ENCODE measurements around the gene COX5A.
"Not testable (repeated sequence)": the region's sequence is repeated elsewhere in the genome, so short reads cannot be mapped to it uniquely, and the experiment has no call there.

Gene COX5A

DNA sequence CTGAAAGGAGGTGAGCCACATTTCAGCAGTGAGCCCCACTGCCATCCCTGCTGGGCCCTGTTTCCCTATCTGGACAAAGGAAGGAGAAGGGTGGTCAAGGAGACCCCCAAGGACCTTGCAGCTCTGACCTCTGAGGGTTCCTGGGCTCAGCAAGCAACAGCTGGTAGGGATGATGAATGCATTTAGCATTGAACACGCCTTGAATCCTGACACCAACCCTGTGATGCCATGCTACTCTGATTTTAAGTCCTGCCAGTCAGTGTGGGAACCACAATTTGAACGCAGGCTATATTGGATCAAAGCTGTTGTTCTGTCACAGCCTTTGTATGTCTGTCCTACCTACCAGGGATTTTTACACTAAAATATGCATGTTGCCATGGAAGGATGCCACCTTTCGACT is 41.6 kb downstream of the COX5A start:
- DNase-seq = no peak

DNA sequence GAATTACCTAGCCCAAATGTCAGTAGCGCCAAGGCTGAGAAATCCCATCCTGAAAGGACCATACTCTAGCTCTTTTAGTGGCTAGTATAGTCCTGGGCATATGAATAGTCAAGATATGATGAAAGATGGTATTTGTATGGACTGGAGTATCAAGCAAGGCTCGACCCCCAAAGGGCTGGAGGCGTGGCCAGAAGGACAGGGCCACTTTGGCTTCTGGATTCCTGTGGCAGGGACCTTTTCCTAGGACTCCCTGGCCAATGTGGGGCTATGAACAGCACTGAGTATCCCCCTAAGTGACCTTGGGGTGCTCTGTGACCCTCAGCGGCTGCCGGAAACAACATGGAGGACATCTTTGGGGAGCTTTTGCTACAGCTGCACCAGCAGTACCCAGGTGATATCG is 42.0 kb downstream of the COX5A start:
- no peak for DNase-seq

DNA sequence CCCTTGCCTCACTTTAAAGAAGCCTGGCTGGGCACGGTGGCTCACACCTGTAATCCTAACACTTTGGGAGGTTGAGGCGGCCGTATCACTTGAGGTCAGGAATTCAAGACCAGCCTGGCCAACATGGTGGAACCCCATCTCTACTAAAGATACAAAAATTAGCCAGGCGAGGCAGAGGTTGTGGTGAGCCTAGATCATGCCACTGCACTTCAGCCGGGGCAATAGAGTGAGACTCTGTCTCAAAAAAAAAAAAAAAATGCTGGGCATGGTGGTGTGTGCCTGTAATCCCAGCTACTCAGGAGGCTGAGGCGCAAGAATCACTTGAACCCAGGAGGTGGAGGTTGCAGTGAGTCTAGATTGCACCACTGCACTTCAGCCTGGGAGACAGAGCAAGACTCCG is 43.5 kb downstream of the COX5A start:
- DNase-seq = not testable (repeated sequence)

DNA sequence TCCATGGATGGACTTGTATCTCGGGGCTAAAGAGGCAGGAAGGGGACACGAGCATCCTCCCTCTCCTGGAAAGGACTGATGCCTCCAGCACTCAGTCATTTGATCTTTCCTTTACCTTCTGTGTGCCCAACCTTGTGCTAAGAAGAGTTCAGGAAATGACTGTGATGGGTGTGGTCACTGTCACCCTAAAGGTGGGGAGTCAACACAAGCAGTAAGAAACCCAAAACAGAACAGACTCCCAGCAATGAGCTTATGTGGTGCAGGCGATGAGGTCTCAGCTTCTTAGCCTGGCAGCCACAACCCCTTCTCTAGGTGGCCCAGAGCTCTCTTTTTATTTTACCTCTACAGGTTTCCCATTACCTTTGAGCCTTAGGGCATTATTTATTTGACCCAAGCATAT is 44.2 kb downstream of the COX5A start:
- peak in 1 of 2 experiments; percentile 24 for DNase-seq

DNA sequence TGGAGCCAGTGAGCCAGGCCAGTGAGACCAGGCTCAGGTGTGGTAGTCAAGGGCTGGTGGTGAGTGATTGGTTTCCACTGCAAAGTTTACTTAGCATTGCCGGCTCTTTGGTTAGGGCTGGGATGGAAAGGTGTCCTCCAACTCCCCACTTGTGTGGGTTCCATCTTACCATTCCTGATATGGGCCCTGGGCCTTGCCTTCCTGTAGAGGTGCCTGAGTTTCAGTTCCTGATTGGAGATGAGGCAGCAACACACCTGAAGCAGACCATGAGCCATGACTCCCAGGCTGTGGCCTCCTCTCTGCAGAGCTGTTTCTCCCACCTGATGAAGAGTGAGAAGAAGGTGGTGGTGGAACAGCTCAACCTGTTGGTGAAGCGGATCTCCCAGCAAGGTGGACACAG is 44.9 kb downstream of the COX5A start:
- no peak for DNase-seq

DNA sequence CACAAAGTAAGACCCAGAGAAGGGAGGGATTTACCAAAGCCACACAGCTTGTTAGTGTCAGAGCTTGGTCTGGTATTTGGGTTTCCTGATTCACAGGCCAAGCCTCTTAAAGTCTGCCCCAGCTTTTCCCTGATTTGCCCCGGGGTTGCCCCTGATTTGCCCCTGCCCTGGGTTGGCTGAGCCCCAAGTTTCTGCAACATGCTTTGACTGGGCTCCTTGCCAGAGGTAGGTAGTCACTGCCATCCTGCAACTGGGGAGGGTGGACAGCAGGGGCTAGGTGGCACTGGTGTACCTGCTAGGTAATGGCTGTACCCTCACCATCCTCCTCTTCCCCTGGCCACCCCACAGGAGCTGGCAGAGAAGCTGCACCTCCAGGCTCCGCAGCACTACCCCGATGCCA is 45.6 kb downstream of the COX5A start:
- no peak for DNase-seq

- DNase-seq = no peak
Observed at GRCh38 chr15:74891469-74891868, 46.4 kb downstream of the COX5A start.

- DNase-seq = no peak
Observed at GRCh38 chr15:74890665-74890960, 47.3 kb downstream of the COX5A start.

- DNase-seq = peak; percentile 82 to 84
Observed at GRCh38 chr15:74889883-74890664, 47.8 kb downstream of the COX5A start, which contains the start of gene MPI. Gene MPI (plus strand): TSS chr15:74890042. CDS start chr15:74890074, 32 bp downstream.

DNA sequence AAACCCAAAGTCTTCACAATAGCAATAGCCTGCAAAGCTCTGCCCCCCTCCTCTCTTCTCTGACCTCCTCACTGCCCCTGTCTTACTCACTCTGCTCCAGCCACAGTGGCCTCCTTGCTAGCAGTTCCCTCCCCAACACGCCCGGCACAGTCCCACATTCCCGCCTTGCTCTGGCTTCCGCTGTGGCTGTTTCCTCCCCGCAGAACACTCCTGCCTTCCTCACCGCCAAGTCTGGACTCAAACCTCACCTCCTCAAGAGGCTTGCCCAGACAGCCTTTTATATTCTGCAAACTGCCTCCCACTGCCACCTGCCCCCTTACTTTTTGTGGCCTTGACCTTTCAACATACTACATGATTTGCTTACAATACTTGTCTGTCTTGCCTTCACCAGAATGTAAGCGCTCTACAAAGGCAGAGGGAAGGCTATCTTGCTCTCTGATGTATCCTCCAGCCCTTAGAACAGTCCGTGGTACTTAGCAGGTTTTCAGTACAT is 48.4 kb downstream of the COX5A start:
- no peak for DNase-seq

DNA sequence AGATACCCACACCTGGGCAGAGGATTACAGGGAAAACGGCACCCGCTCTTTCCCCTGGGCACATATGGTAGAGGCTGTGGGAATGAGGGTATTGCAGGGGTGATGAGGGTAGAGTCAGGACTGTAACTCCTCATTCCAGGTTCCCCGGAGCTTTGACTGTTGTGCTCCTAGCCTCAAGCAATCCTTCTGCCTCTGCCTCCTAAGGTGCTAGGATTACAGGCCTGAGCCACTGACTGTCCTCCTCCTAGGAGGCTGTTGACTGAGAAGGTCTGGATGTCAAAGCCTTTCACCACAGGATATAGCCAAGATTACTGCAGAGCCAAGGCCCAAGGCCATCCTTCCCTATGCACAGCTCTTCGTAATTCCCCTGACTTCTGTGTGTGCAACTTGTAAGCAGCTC is 49.2 kb downstream of the COX5A start:
- DNase-seq = no peak

GRCh38 chr15:74887537-74888193 is 50.2 kb downstream of the COX5A start:
- DNase-seq = not testable (repeated sequence)

DNA sequence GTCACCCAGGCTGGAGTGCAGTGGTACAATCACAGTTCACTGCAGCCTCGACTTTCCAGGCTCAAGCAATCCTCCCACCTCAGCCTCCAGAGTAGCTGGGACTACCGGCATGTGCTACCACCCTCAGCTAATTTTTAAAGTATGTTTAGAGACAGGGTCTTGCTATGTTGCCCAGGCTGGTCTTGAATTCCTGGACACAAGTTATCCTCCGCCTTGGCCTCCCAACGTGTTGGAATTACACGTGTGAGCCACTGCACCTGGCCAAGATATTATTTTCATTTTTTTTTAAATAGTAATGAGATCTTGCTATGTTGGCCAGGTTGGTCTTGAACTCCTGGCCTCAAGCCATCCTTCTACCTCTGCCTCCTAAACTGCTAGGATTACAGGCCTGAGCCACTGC is 52.4 kb downstream of the COX5A start:
- DNase-seq = no peak

DNA sequence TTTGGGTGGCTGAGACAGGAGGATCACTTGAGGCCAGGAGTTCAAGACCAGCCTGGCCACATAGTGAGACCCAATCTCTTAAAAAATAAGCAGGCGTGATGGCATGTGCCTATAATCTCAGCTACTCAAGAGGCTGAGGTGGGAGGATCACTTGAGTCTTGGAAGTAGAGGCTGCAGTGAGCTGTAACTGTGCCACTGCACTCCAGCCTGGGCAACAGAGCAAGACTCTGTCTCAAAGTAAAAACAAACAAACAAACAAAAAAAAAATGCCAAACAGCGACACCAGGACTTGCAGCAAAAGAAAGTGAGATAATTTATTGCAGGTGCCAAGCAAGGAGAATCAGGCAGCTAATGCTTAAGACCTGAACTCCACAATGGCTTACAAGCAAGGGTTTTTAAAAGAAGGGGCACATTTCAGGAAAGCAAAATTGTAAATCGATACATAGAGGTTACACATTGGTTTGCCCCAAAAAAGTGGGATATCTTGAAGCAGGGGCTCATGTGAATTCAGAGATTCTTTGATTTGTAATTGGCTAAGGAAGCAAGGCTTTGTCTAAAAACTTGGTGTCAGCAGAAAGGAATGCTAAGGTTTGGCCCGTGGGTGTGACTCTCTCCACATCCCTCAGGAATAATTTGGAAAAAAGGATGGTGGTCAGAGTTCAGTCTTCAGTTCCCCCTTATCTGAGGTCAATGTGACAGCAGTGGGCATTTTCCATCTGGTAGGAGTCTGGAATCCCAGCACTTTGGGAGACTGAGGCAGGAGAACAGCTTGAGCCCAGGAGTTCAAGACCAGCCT is 53.2 kb downstream of the COX5A start:
- no peak for DNase-seq

DNA sequence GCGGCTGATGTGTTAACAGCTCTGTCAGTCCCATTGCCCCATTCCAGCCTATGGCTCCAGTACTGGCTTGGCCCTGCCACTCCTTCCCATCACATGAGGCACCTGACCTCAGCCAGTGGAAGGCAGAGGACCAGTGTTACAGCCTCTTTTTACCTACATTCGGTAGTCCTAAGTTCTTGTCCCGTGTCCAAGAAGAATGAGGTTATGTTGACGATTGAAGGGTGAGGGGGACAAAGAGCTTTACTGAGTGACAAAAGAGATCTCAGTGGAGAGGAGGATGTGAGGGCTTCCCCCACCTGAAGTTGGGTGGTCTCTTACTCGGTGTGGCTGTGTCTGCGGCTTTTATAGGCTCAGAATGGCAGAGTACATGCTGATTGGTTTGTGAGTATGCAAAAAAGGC is 55.3 kb downstream of the COX5A start:
- no peak for DNase-seq

- no peak for DNase-seq
Observed at GRCh38 chr15:74878273-74878672, 59.6 kb downstream of the COX5A start.

- DNase-seq = no peak
Observed at GRCh38 chr15:74873756-74874424, 64.0 kb downstream of the COX5A start.

GRCh38 chr15:74873036-74873755 is 64.7 kb downstream of the COX5A start, which contains the start of gene SCAMP2:
Gene SCAMP2 (minus strand): TSS chr15:74873365. CDS start chr15:74873255, 110 bp downstream.
- peak; percentile 82 to 87 for DNase-seq

DNA sequence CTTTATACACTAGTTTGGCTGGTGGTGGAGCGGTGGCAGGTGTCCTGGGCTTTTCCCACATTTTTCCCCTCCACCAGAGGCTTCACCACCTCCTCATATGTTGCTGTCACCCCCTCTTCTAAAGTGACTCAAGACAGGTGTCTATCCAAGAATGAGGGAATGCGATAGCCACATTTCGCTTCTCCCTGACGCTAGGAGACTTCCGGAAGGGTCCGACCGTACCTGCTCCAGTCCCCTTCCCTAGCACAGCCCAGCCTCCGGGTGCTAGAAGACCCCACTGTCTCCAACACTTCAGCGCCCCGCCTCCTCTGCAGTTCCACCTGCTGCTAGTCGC is 65.2 kb downstream of the COX5A start:
- DNase-seq = no peak

DNA sequence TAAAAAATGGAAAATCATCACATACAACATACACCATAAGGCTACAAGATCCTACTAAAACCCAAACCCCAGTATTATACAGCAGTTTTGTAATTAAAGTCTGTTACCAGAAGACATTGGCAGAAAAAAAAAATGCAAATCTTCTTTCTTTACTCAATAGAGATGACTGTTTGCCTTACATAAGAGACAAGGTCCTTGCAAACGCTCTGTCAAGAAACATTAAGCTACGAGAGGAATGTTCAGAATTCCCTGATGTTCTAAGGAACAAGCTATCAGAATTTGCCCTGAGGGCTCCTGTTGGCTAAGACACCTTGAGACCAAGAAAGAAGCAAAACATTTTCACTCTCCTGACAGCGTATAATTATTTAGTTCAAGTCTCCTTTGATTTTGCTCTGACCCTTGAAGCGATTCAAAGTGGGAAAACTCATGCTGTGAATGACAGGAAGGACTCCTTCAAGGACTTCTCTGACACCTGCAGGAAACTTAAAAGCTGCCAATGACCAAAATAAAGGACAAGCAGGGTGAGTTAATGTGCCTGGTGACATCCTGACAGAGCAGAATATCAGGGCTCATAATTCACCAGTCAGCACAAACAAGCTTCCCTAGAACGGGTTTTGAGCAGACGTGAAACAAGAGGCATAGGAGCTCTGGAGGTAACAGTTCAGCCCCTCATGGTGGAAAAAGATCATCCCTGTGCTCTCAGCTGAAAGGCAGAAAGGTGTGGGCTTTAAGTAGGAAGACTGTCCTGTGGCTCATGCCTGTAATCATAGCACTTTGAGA is 67.2 kb downstream of the COX5A start:
- no peak for DNase-seq

Measured in stimulated activated CD4-positive, alpha-beta T cell treated with anti-CD3 and anti-CD28 coated beads, Interleukin-4, amount 100 ng/mL, for 4 hours (primary cell).